Ovary (tissue), 9 donors: ENCODE results near the gene PNPLA4. TPM values are rescaled to one million over a fixed set of nuclear protein-coding genes. Genes with fewer than 3 reads are reported as not detected.

Experiments used
- DNase-seq, 5 donors: peaks; one replicate each; pipeline ENCODE4 v3.0.0-alpha.2; 2019 to 2020
- H3K27ac ChIP-seq, 2 donors: fragments of 200-600 bp; one replicate each; pipeline versions ENCODE4 v1.5.1 to v1.8.0; 2019 to 2022
- H3K27me3 ChIP-seq: fragments of 200-600 bp; one replicate; pipeline ENCODE4 v1.8.0; 2022
- H3K36me3 ChIP-seq: fragments of 200-600 bp; sonication (generic); one replicate; pipeline ENCODE4 v1.5.1; 2019
- H3K4me1 ChIP-seq: one replicate; pipeline ENCODE4 v1.8.1; 2013; ENCODE audit warnings: mild to moderate bottlenecking, moderate library complexity; ENCODE audit not compliant: insufficient read depth
- H3K4me3 ChIP-seq: fragments of 200-600 bp; sonication (generic); one replicate; pipeline ENCODE4 v1.5.1; 2017
- H3K9me3 ChIP-seq, 2 donors: fragments of 200-600 bp in 1 of 2; sonication (generic) in 1 of 2; one replicate each; pipeline versions ENCODE4 v1.5.1 to v1.8.1; 2013 to 2019; ENCODE audit warnings: mild to moderate bottlenecking in 1 of 2, moderate library complexity in 1 of 2
- CTCF ChIP-seq, 3 donors: fragments of 450-650 bp in 2 of 3; fragments of 200-600 bp in 1 of 3; IDR thresholded peaks; one replicate each; pipeline versions ENCODE4 v1.5.1 to v1.8.0; 2016 to 2022; ENCODE audit warnings: antibody characterized with exemption in 3 of 3, mild to moderate bottlenecking in 1 of 3
- EP300 ChIP-seq: sonication (generic); formaldehyde crosslinking; IDR thresholded peaks from one replicate; pipeline ENCODE4 v1.6.1; 2017; ENCODE audit warnings: antibody characterized with exemption
- POLR2A ChIP-seq: fragments of 450-650 bp; IDR thresholded peaks from one replicate; pipeline ENCODE4 v1.6.1; 2017; ENCODE audit warnings: antibody characterized with exemption, mild to moderate bottlenecking, moderate library complexity
- WGBS, 3 donors: extraction: QIAGEN DNeasy Blood & Tissue Kit in 1 of 3; methylation state at CpG; one replicate each; pipeline versions ENCODE4 v1.1.5 to v1.1.7; 2013 to 2017; 5-methylcytosine and 5-hydroxymethylcytosine counted together
- intact Hi-C, 4 donors: fragments of 100-400 bp; cut with DNase I; formaldehyde crosslinking; loops; one replicate each; pipeline versions ENCODE4 v1.11.0 to v1.15.1; 2022 to 2023
- polyA plus RNA-seq, 2 donors: library from polyadenylated mRNA; stranded (reverse); fragments of 200-250 nt in 1 of 2; fragments of 350-450 nt in 1 of 2; fragmentation: Illumina TruSeq in 1 of 2; extraction: RNeasy Lipid Tissue Mini Kit (QIAGEN cat#74804) in 1 of 2; gene quantifications; one replicate each; pipeline ENCODE4 v1.2.3, GENCODE V29; 2013 to 2014
- total RNA-seq, 7 donors: library from RNA; depleted of rRNA in 2 of 7; stranded (reverse); fragments of >200 nt in 2 of 7; fragmentation: NEBNext Ultra II Directional in 3 of 7; extraction: Animal tissue kit (Norgen Biotek cat#: 25700) in 3 of 7; gene quantifications; one replicate each; pipeline versions ENCODE4 v1.1.0 to v1.2.4, GENCODE V29; 2016 to 2023
- donor health status: DM: no; HTN: no; CAD: no; lungs with moderate emphysema.
- donor health status: DM: no; HTN: no; CAD: no.
- donor health status: Bipolar disorder and iron deficiency.
- donor health status: DM: yes; HTN: yes; CAD: no.
- donor health status: DM: no; HTN: no; CAD: no.
- donor health status: DM: yes; HTN: yes; CAD: no.

PNPLA4 gene
- total and polyA plus RNA-seq, 9 donors = 17.8 to 40.6 (median 24.4) TPM

- Histone ChIP-seq H3K4me3 (no peak overlapping the region), H3K27me3 (no peaks in the 10 kb centered on the region), H3K9me3 (no peaks in the 10 kb centered on the region), H3K36me3 (peaks cover 2% of the 10 kb centered on the region), H3K4me1 (no peaks in the 10 kb centered on the region), H3K27ac (no peak overlapping the region)
- DNase-seq = no peak
- TF ChIP-seq EP300 (no peak), POLR2A (no peak), CTCF (IDR thresholded peaks at IDR 0.05) (no peak)
- intact Hi-C loops = no loop called here
- WGBS, 3 donors = 84 to 90% (median 86%) methylated on average over 3 of the region's 3 CpGs
These were observed 22.7 kb downstream of the PNPLA4 start for GRCh38 chrX:7904562-7904961.

GRCh38 chrX:7891928-7892327, 35.3 kb downstream of the PNPLA4 start:
- DNase-seq = peak in 2 of 5 donors; percentile 11 to 37
- TF ChIP-seq POLR2A (no peak), EP300 (no peak), CTCF (IDR thresholded peaks at IDR 0.05) (no peak)
- no peak overlapping the region for H3K27ac ChIP-seq
- H3K4me1 ChIP-seq = peaks cover 4% of the 10 kb centered on the region
- no peaks in the 10 kb centered on the region for H3K27me3 ChIP-seq
- H3K4me3 ChIP-seq = no peak overlapping the region
- H3K9me3 ChIP-seq = no peaks in the 10 kb centered on the region
- no peaks in the 10 kb centered on the region for H3K36me3 ChIP-seq
- intact Hi-C loops = no loop called here
- WGBS, 3 donors = 12 to 35% (median 16%) methylated on average over 9 of the region's 9 CpGs

GRCh38 chrX:7889680-7890079, 37.5 kb downstream of the PNPLA4 start:
- no peak overlapping the region for H3K27ac ChIP-seq
- intact Hi-C loops = no loop called here
- H3K4me1 ChIP-seq = peaks cover 4% of the 10 kb centered on the region
- no peaks in the 10 kb centered on the region for H3K36me3 ChIP-seq
- 38 to 46% (median 45%) methylated on average over 2 of the region's 2 CpGs for WGBS, 3 donors
- TF ChIP-seq CTCF (IDR thresholded peaks at IDR 0.05) (no peak), EP300 (no peak), POLR2A (no peak)
- no peak overlapping the region for H3K4me3 ChIP-seq
- no peaks in the 10 kb centered on the region for H3K27me3 ChIP-seq
- no peaks in the 10 kb centered on the region for H3K9me3 ChIP-seq
- DNase-seq = no peak

- Histone ChIP-seq H3K4me3 (no peak overlapping the region), H3K36me3 (no peaks in the 10 kb centered on the region), H3K27ac (no peak overlapping the region), H3K9me3 (no peaks in the 10 kb centered on the region), H3K27me3 (no peaks in the 10 kb centered on the region), H3K4me1 (peaks cover 4% of the 10 kb centered on the region)
- intact Hi-C loops = no loop called here
- no peak for DNase-seq
- 33 to 56% (median 47%) methylated on average over 2 of the region's 2 CpGs for WGBS, 3 donors
- TF ChIP-seq POLR2A = no peak
- no peak for TF ChIP-seq CTCF (IDR thresholded peaks at IDR 0.05)
- no peak for TF ChIP-seq EP300
These were observed 38.1 kb downstream of the PNPLA4 start for GRCh38 chrX:7889135-7889534.

GRCh38 chrX:7876957-7877356, 50.3 kb downstream of the PNPLA4 start:
- no peaks in the 10 kb centered on the region for H3K36me3 ChIP-seq
- peaks cover 0 to 5% of the 10 kb centered on the region in 2 donors for H3K9me3 ChIP-seq
- no peak overlapping the region for H3K27ac ChIP-seq
- no peak for TF ChIP-seq POLR2A
- TF ChIP-seq CTCF (IDR thresholded peaks at IDR 0.05) = no peak
- no peak overlapping the region for H3K4me3 ChIP-seq
- H3K4me1 ChIP-seq = no peaks in the 10 kb centered on the region
- intact Hi-C loops = no loop called here
- WGBS, 3 donors = 73 to 84% (median 82%) methylated on average over 2 of the region's 2 CpGs
- DNase-seq = no peak
- H3K27me3 ChIP-seq = no peaks in the 10 kb centered on the region
